Activated naive CD4-positive, alpha-beta T cell treated with anti-CD3 and anti-CD28 coated beads, Interleukin-2, amount 50 U/mL, for 24 hours (primary cell): ENCODE data around the gene MET.
"Not testable (repeated sequence)": the region's sequence is repeated elsewhere in the genome, so short reads cannot be mapped to it uniquely, and the experiment has no call there.

Experiments
- H3K27ac Mint-ChIP-seq: one replicate; pipeline ENCODE4 v1.8.0; 2021; ENCODE audit warnings: mild to moderate bottlenecking, mixed read lengths
- H3K27me3 Mint-ChIP-seq: one replicate; pipeline ENCODE4 v1.8.0; 2021; ENCODE audit warnings: mixed read lengths
- H3K36me3 Mint-ChIP-seq: one replicate; pipeline ENCODE4 v1.8.0; 2021; ENCODE audit warnings: mixed read lengths
- H3K4me1 Mint-ChIP-seq: one replicate; pipeline ENCODE4 v1.8.0; 2021; ENCODE audit warnings: mixed read lengths
- H3K4me3 Mint-ChIP-seq: one replicate; pipeline ENCODE4 v1.8.0; 2021; ENCODE audit warnings: mild to moderate bottlenecking, mixed read lengths
- H3K9me3 Mint-ChIP-seq: one replicate; pipeline ENCODE4 v1.8.0; 2021; ENCODE audit warnings: mixed read lengths

Gene MET

DNA sequence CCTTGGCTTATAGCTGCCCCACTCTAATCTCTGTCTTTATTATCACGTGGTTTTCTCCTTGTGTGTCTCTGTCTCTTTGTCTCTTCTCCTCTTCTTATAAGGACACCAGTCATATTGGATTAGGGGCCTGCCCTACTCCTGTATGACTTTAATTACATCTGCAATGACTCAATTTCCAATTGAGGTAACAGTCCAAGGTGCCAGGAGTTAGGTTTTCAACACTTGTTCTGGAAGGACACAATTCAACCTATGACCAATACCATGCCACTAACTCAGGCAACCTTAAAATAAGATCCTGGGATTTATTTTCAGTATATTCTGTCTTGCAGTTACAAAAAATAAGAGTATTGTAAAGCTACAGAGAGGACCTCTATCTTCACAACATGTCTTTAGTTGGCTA lies 21.6 kb upstream of the MET start:
- Mint-ChIP-seq H3K9me3 (no peaks in the 10 kb centered on the region), H3K27ac (no peak overlapping the region), H3K4me1 (no peaks in the 10 kb centered on the region), H3K4me3 (no peak overlapping the region), H3K36me3 (no peaks in the 10 kb centered on the region), H3K27me3 (peaks cover 6% of the 10 kb centered on the region)

- Mint-ChIP-seq H3K36me3 (no peaks in the 10 kb centered on the region), H3K9me3 (no peaks in the 10 kb centered on the region), H3K4me1 (no peaks in the 10 kb centered on the region), H3K27ac (no peak overlapping the region), H3K4me3 (no peak overlapping the region), H3K27me3 (peaks cover 6% of the 10 kb centered on the region)
Measured at GRCh38 chr7:116652793-116653192, 19.2 kb upstream of the MET start.

DNA sequence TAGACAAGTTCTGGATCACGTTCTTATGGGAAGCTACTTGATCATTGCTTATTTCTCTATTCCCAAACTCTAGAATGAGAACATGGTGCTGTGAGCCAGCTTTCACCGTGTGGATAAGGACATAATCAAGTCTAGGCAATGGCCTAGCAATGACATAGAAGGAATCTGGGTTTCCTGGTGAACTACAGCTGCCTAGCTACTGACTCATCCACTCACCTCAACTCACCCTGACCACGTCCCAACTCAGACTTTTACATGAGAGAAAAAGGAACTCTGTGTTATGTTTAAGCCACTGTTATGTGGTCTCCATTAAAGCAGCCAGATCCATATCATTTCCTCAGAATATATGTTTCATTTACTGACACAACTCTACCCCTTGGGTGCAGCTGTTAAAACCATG lies 18.8 kb upstream of the MET start:
- H3K4me3 Mint-ChIP-seq, result no peak overlapping the region
- peaks cover 6% of the 10 kb centered on the region for H3K27me3 Mint-ChIP-seq
- H3K9me3 Mint-ChIP-seq, result no peaks in the 10 kb centered on the region
- no peaks in the 10 kb centered on the region for H3K36me3 Mint-ChIP-seq
- H3K27ac Mint-ChIP-seq, result no peak overlapping the region
- H3K4me1 Mint-ChIP-seq, result no peaks in the 10 kb centered on the region

DNA sequence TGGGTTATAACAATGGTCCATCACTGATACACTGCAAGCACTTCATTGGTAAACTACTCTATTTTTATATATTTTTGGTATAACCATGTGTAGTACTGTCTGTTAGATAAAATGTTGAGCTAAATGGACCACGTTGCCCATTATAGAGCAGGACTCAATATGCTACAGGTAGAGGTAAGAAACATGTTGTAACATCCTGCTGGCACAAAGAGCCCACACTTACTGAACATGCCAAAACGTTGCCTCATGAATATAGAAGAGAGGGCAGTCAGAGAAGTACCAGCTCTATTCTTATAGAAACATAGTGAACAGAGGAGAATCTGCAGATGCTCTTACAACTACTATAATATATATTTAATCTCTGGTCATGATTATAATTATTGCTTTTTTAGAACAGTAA lies 18.4 kb upstream of the MET start:
- peaks cover 6% of the 10 kb centered on the region for H3K27me3 Mint-ChIP-seq
- H3K36me3 Mint-ChIP-seq, result no peaks in the 10 kb centered on the region
- no peaks in the 10 kb centered on the region for H3K9me3 Mint-ChIP-seq
- no peak overlapping the region for H3K4me3 Mint-ChIP-seq
- no peaks in the 10 kb centered on the region for H3K4me1 Mint-ChIP-seq
- H3K27ac Mint-ChIP-seq, result no peak overlapping the region

DNA sequence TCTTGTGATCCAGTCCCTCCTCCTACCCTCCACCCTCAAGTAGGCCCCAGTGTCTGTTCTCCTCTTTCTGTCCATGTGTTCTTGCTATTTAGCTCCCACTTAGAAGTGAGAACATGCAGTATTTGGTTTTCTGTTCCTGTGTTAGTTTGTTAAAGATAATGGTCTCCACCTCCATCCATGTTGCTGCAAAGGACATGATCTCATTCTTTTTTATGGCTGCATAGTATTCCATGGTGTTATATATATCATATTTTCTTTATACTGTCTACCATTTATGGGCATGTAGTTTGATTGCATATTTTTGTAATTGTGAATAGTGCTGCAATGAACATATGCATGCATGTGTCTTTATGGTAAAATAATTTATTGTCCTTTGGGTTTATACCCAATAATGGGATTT lies 12.7 kb upstream of the MET start:
- H3K4me1 Mint-ChIP-seq, H3K36me3 Mint-ChIP-seq, H3K9me3 Mint-ChIP-seq, H3K27ac Mint-ChIP-seq, H3K4me3 Mint-ChIP-seq: not testable (repeated sequence)
- peaks cover 11% of the 10 kb centered on the region for H3K27me3 Mint-ChIP-seq

DNA sequence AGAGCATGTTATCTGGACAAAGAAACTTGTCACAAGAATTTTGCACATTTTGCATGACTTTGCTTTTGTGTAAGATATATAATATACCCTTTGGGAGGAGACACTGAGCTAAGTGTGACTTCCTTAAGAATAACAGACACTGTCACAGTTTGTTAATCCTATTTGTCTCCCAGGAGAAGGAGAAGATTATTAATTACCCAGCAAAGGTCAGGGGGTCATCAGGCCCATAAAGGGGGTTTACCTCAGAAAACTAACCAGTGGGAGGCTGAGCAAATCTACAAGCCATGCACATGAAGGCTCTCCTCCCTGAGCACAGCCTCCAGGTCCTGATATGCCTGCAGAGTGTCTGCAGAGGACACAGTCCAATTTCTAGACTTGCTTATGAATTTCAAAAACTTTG lies 10.1 kb upstream of the MET start:
- Mint-ChIP-seq H3K27me3 (peaks cover 15% of the 10 kb centered on the region), H3K36me3 (no peaks in the 10 kb centered on the region), H3K4me3 (no peak overlapping the region), H3K9me3 (peaks cover 6% of the 10 kb centered on the region), H3K4me1 (no peaks in the 10 kb centered on the region), H3K27ac (no peak overlapping the region)

- Mint-ChIP-seq H3K27ac (no peak overlapping the region), H3K36me3 (no peaks in the 10 kb centered on the region), H3K4me3 (no peak overlapping the region), H3K27me3 (peaks cover 17% of the 10 kb centered on the region), H3K9me3 (peaks cover 6% of the 10 kb centered on the region), H3K4me1 (no peaks in the 10 kb centered on the region)
Measured at GRCh38 chr7:116663744-116664143, 8.3 kb upstream of the MET start.

DNA sequence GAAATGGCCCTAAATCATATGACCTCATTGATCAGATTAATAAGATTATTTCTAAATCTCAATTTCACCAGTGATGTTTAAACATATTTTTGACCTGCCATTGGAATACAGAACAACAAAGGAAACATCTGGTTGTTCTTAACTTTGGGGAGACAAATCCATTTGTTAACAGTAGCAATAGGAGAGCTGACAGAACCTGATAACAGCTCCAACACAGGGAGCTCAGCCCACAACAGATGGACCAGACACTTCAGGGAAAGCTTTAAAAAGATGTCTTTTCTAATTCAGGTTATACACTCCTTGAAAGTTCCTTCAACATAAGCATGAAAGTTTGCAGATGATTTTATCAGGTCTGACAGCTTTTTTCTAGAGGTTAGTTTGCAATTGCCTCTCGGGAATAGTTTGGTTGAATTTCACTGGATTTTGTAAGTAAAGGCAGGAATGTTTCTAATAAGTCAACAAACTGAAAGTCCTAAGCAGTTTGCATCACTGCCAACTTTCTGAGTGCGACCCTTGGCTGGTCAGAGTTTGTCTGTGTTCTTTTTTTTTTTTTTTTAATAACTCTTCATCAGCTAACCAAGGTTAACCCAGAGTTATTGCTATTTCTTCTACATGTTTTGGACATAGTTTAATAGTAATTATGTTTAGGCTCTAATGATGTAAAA lies 6.5 kb upstream of the MET start:
- Mint-ChIP-seq H3K4me1 (no peaks in the 10 kb centered on the region), H3K36me3 (no peaks in the 10 kb centered on the region), H3K27ac (no peak overlapping the region), H3K4me3 (no peak overlapping the region), H3K9me3 (peaks cover 1% of the 10 kb centered on the region), H3K27me3 (peaks cover 17% of the 10 kb centered on the region)

DNA sequence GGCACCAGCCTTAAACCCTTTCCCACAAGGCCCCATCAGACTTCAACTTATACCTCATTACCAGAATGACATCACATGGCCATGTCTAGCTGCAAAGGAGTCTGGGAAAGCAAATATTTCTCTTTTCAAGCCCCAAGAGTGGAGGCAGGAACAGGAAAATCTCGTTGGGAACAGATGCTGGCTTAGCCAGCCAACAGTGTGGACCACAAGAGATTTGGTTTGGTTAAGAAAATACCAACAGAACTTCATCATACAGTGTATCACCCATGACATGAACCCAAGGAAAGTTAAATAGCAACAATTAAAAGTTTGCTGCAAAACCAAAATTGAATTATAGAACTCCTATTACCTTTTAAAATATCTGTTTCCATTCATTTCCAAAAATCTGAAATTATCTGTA lies 2.2 kb upstream of the MET start:
- H3K4me3 Mint-ChIP-seq, result no peak overlapping the region
- no peaks in the 10 kb centered on the region for H3K36me3 Mint-ChIP-seq
- no peaks in the 10 kb centered on the region for H3K9me3 Mint-ChIP-seq
- H3K27ac Mint-ChIP-seq, result no peak overlapping the region
- peaks cover 35% of the 10 kb centered on the region for H3K27me3 Mint-ChIP-seq
- H3K4me1 Mint-ChIP-seq, result peaks cover 4% of the 10 kb centered on the region

- Mint-ChIP-seq H3K36me3 (no peaks in the 10 kb centered on the region), H3K27me3 (peaks cover 34% of the 10 kb centered on the region), H3K4me3 (no peak overlapping the region), H3K4me1 (peaks cover 4% of the 10 kb centered on the region), H3K27ac (no peak overlapping the region), H3K9me3 (no peaks in the 10 kb centered on the region)
Measured at GRCh38 chr7:116670409-116671015, 1.5 kb upstream of the MET start.

DNA sequence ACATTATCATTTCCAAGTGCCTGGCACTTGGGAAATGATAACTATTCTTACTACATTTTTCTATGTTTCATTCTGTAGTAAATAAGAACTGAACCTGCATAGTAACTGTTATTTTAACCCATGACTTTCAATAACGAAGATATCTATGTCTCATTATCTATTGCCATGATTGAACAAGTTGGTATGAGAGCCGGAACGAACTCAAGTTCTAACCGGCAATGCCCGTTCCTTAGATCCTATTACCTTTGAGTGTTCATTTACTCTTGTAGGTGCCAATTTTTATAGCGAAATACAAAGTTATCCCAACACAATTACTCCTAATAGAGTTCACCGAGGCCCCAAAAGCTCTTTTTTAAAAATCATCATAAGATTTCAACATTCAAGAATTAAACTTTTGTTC lies 885 bp upstream of the MET start:
- H3K27ac Mint-ChIP-seq, result no peak overlapping the region
- peaks cover 35% of the 10 kb centered on the region for H3K27me3 Mint-ChIP-seq
- H3K4me1 Mint-ChIP-seq, result peaks cover 4% of the 10 kb centered on the region
- H3K9me3 Mint-ChIP-seq, result no peaks in the 10 kb centered on the region
- no peak overlapping the region for H3K4me3 Mint-ChIP-seq
- no peaks in the 10 kb centered on the region for H3K36me3 Mint-ChIP-seq

- Mint-ChIP-seq H3K9me3 (no peaks in the 10 kb centered on the region), H3K27me3 (peaks cover 35% of the 10 kb centered on the region), H3K27ac (no peak overlapping the region)
Measured at GRCh38 chr7:116672596-116673456, 830 bp downstream of the MET start.

DNA sequence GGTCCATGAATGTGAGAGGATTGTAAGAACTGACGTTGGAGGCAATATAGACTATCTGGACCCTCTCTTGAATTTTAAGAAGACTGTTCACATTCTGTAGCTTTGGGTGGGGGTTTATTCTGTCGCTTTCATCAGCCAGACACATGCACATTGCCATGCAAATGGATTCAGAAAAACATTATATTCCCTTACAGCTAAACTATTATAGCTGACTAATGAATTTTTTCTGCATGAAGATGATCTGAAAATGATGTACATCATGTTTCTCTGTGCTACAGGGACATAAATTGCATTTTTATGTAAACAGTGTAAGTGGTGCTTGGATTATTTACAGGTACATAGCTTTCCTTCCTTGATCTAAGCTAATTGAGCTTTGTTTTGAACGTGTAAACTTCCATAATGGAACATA lies 1.5 kb downstream of the MET start:
- Mint-ChIP-seq H3K36me3 (no peaks in the 10 kb centered on the region), H3K4me1 (peaks cover 4% of the 10 kb centered on the region), H3K27me3 (peaks cover 37% of the 10 kb centered on the region), H3K4me3 (no peak overlapping the region), H3K27ac (no peak overlapping the region), H3K9me3 (no peaks in the 10 kb centered on the region)

More at GRCh38 chr7:116672596-116673456, 830 bp downstream of the MET start:
- H3K4me1 Mint-ChIP-seq, result peaks cover 4% of the 10 kb centered on the region
- H3K4me3 Mint-ChIP-seq, result no peak overlapping the region
- H3K36me3 Mint-ChIP-seq, result no peaks in the 10 kb centered on the region

DNA sequence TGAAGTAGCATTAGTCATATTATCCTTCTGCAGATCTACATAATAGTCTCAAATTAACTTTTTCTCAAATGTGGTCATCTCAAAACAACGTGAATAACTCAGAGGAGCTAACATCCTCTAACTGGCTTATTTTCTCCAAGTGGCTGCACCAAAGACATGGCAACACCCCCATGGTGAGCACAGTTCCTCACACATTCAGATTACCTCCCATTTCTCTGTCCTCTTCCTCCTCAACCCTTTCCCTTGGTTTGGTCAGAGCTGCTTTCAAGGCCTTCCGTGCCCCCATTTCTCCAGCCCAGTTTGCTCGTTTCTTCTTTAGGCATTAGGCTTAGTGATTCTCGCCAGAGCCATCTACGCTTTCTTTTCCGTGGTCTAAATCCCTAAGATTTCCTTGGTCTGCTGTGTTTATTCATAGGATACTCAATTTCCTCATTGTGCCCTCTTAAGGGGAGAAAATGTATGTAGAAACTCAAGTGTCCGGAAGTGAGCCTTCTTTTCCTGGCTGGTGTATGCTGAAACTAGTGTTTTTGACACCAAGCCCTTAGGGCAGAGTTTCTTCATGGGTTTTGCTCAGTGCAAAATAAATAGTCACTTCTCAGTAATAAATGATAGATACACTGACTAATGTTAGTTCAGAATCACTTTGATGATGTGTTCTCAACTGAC lies 2.6 kb downstream of the MET start:
- no peak overlapping the region for H3K4me3 Mint-ChIP-seq

DNA sequence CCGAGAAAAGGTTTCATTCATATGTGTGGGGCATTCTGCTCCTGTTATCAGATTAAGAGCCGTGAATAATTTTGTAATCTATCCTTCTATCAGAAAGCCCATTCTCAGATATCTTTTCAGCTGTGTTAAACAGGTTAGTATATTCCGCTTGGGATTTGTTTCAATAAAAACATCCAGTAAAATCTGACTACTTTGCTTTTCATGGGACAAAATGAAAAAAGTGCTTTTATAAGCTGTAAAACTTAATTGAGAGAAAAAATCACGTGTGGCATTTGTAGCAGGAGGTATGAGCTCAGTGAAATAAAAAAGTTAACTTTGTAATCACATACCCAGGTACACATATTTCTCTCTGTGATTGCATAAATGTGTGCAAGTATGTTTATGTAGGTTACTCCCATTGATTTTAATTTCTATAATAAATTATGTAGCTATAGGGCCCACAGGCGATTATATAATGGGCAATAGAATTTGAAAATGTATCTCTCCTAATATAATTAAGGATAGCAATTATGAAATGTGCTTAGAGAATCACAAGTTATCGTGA lies 3.9 kb downstream of the MET start:
- H3K36me3 Mint-ChIP-seq, result no peaks in the 10 kb centered on the region
- peaks cover 30% of the 10 kb centered on the region for H3K27me3 Mint-ChIP-seq
- peaks cover 4% of the 10 kb centered on the region for H3K4me1 Mint-ChIP-seq

More for the DNA sequence above, 2.6 kb downstream of the MET start:
- H3K4me1 Mint-ChIP-seq, result peaks cover 4% of the 10 kb centered on the region
- H3K9me3 Mint-ChIP-seq, result no peaks in the 10 kb centered on the region
- peaks cover 34% of the 10 kb centered on the region for H3K27me3 Mint-ChIP-seq
- no peaks in the 10 kb centered on the region for H3K36me3 Mint-ChIP-seq
- H3K27ac Mint-ChIP-seq, result no peak overlapping the region

More for the DNA sequence above, 3.9 kb downstream of the MET start:
- Mint-ChIP-seq H3K27ac (no peak overlapping the region), H3K4me3 (no peak overlapping the region), H3K9me3 (no peaks in the 10 kb centered on the region)
